Peyer's patch (tissue), 4 donors: Measurements from ENCODE around the gene USP43. TPM values are rescaled to one million over a fixed set of nuclear protein-coding genes. Genes with fewer than 3 reads are reported as not detected.

ENCODE experiments used
- DNase-seq, 3 donors: peaks; one replicate each; pipeline ENCODE4 v3.0.0-alpha.2; 2017 to 2019
- H3K27ac ChIP-seq, 4 donors: fragments of 200-600 bp; sonication (generic); one replicate each; pipeline ENCODE4 v1.5.1; 2016 to 2019
- H3K27me3 ChIP-seq, 2 donors: fragments of 200-600 bp; sonication (generic); one replicate each; pipeline ENCODE4 v1.5.1; 2019
- H3K36me3 ChIP-seq, 3 donors: fragments of 200-600 bp; sonication (generic); one replicate each; pipeline ENCODE4 v1.5.1; 2016 to 2019
- H3K4me1 ChIP-seq, 4 donors: fragments of 200-600 bp; sonication (generic); one replicate each; pipeline ENCODE4 v1.5.1; 2016 to 2019
- H3K4me3 ChIP-seq, 4 donors: fragments of 200-600 bp; sonication (generic); 1 replicate in 3 of 4; 2 replicates in 1 of 4; pipeline ENCODE4 v1.5.1; 2016 to 2019; ENCODE audit warnings: mild to moderate bottlenecking in 1 of 4
- H3K9me3 ChIP-seq, 4 donors: fragments of 200-600 bp; sonication (generic); one replicate each; pipeline ENCODE4 v1.5.1; 2016 to 2019; ENCODE audit warnings: mild to moderate bottlenecking in 1 of 4
- CTCF ChIP-seq, 6 experiments: fragments of 450-650 bp in 4 of 6; fragments of 200-600 bp in 2 of 6; sonication (generic) in 1 of 6; IDR thresholded peaks; one replicate each; pipeline ENCODE4 v1.5.1; 2017 to 2019; ENCODE audit warnings: antibody characterized with exemption in 6 of 6, mild to moderate bottlenecking in 3 of 6, moderate library complexity in 1 of 6
- POLR2A ChIP-seq, 2 donors: fragments of 450-650 bp; IDR thresholded peaks; one replicate each; pipeline ENCODE4 v1.5.1; 2017; ENCODE audit warnings: antibody characterized with exemption in 2 of 2, mild to moderate bottlenecking in 2 of 2, moderate library complexity in 2 of 2
- total RNA-seq, 4 donors: library from RNA; depleted of rRNA; stranded (reverse); fragments of >200 nt; gene quantifications; one replicate each; pipeline ENCODE4 v1.1.0, GENCODE V29; 2016

The USP43 gene
- total RNA-seq, 4 donors from 2014 or later = 7.4 to 34.8 (median 21.5) TPM

- Histone ChIP-seq H3K27me3 (no peaks in the 10 kb centered on the region), H3K9me3 (no peaks in the 10 kb centered on the region), H3K36me3 (peaks cover 0 to 10% (median 0%) of the 10 kb centered on the region in 3 donors), H3K27ac (no peak overlapping the region), H3K4me3 (no peak overlapping the region), H3K4me1 (no peaks in the 10 kb centered on the region)
- peak in 1 of 3 donors; percentile 48 for DNase-seq
- TF ChIP-seq POLR2A (IDR thresholded peaks at IDR 0.05) = no peak
- peak in 4 of 6 experiments; percentile 16 to 61 (median 54) for TF ChIP-seq CTCF (IDR thresholded peaks at IDR 0.05)
These were observed 30.8 kb downstream of the USP43 start for GRCh38 chr17:9676084-9676483.

- peak in 1 of 3 donors; percentile 52 for DNase-seq
- Histone ChIP-seq H3K9me3 (no peaks in the 10 kb centered on the region), H3K27ac (no peak overlapping the region), H3K27me3 (no peaks in the 10 kb centered on the region), H3K4me1 (no peaks in the 10 kb centered on the region), H3K4me3 (no peak overlapping the region), H3K36me3 (peaks cover 0 to 10% (median 0%) of the 10 kb centered on the region in 3 donors)
- TF ChIP-seq CTCF (IDR thresholded peaks at IDR 0.05) (no peak), POLR2A (IDR thresholded peaks at IDR 0.05) (no peak)
These were observed 31.5 kb downstream of the USP43 start for GRCh38 chr17:9676820-9677310.

GRCh38 chr17:9677411-9677810 lies 32.1 kb downstream of the USP43 start:
- H3K36me3 ChIP-seq = peaks cover 0 to 10% (median 0%) of the 10 kb centered on the region in 3 donors
- no peak overlapping the region for H3K27ac ChIP-seq
- no peak for DNase-seq
- no peaks in the 10 kb centered on the region for H3K9me3 ChIP-seq
- H3K27me3 ChIP-seq = no peaks in the 10 kb centered on the region
- H3K4me1 ChIP-seq = no peaks in the 10 kb centered on the region
- H3K4me3 ChIP-seq = no peak overlapping the region
- TF ChIP-seq POLR2A (IDR thresholded peaks at IDR 0.05) = no peak
- no peak for TF ChIP-seq CTCF (IDR thresholded peaks at IDR 0.05)

GRCh38 chr17:9677896-9678295 lies 32.6 kb downstream of the USP43 start:
- H3K36me3 ChIP-seq = peaks cover 0 to 14% (median 0%) of the 10 kb centered on the region in 3 donors
- no peak for DNase-seq
- no peak overlapping the region for H3K27ac ChIP-seq
- H3K4me3 ChIP-seq = no peak overlapping the region
- no peaks in the 10 kb centered on the region for H3K4me1 ChIP-seq
- no peaks in the 10 kb centered on the region for H3K9me3 ChIP-seq
- H3K27me3 ChIP-seq = no peaks in the 10 kb centered on the region
- no peak for TF ChIP-seq CTCF (IDR thresholded peaks at IDR 0.05)
- TF ChIP-seq POLR2A (IDR thresholded peaks at IDR 0.05) = no peak

GRCh38 chr17:9684955-9685621 lies 39.8 kb downstream of the USP43 start:
- Histone ChIP-seq H3K27ac (no peak overlapping the region), H3K36me3 (peaks cover 0 to 17% (median 0%) of the 10 kb centered on the region in 3 donors), H3K4me3 (no peak overlapping the region), H3K4me1 (no peaks in the 10 kb centered on the region), H3K9me3 (no peaks in the 10 kb centered on the region), H3K27me3 (no peaks in the 10 kb centered on the region)
- DNase-seq = no peak
- no peak for TF ChIP-seq POLR2A (IDR thresholded peaks at IDR 0.05)
- TF ChIP-seq CTCF (IDR thresholded peaks at IDR 0.05) = no peak
